ENCODE results near the gene BTBD1.

BTBD1 gene

GRCh38 chr15:83066734-83067637 lies at the start of gene BTBD1:
Gene BTBD1, minus strand, starts transcription at chr15:83067252. Its CDS starts 101 bp downstream, at chr15:83067151.
- DNase-seq, result peak; percentile 44

DNA sequence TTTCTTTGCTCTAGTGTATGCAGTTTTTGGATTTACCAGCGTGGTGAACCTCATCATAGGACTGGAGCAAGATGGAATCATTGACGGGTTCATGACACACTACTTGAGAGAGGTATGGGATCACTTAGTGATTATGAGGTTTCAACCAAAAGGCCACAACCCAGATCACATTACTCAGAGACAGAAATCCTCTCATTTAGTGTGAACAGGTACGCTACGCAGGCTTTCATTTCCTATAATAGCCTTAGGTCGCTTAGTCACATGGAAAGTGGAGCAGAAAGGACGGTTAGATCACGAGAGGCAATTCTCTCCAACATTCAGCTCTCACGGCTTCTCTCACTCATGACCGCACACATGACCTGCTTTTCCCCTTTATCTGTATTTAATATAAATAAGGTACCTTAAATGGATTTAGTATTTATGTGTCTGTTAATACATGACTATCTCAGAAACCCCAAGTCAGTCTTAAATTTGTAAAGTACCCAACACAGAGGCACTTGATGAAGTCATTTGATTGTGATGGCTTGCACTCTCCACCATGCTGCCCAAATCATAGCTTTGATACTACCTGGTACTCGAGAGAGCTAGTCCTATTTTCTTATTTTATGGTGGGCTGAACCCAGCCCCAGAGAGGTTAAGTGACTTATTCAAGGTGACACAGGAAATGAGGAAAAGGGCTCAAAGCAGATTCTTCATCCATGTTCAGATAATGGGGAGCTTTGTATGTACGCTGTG lies 48.9 kb upstream of the BTBD1 start:
- DNase-seq, result no peak

DNA sequence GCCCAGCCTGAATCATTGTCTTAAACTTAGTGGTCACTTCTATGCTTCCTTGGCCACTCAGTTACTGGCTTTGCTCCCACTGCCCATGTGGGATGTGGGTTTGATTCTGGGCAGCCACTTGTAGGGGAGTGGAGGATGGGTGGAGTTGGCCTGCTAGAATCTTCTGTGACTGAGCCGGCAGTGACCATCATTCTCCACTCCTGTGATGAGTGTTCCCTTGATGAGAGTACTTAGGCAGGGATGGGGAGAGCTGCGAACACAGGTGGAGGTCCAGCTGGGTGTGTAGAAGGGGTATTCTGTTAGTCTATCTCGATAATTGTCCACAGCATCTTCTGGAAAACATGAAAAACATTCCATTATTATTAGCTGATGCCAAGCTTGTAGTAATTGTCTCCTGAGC lies 48.4 kb upstream of the BTBD1 start:
- no peak for DNase-seq

DNA sequence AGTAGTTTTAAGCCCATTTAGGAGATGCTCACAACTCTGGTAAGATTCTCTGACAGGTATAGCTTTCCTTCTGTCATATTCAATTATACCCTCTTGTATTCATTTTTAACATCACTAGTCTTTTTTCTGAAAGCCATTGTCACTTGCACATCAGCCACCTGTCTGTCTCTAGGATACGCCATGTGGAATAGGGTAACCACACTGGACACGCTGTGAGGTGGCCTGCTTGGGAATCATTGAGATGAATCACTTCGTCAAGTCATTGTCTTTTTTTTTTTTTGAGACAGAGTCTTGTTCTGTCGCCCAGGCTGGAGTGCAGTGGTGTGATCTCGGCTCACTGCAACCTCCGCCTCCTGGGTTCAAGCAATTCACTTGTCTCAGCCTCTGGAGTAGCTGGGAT lies 47.8 kb upstream of the BTBD1 start:
- DNase-seq, result no peak

GRCh38 chr15:83113881-83114674 lies 47.0 kb upstream of the BTBD1 start:
- DNase-seq, result no peak

- DNase-seq, result no peak
Observed at GRCh38 chr15:83112956-83113299, 45.9 kb upstream of the BTBD1 start.

GRCh38 chr15:83112233-83112955 lies 45.3 kb upstream of the BTBD1 start:
- no peak for DNase-seq

DNA sequence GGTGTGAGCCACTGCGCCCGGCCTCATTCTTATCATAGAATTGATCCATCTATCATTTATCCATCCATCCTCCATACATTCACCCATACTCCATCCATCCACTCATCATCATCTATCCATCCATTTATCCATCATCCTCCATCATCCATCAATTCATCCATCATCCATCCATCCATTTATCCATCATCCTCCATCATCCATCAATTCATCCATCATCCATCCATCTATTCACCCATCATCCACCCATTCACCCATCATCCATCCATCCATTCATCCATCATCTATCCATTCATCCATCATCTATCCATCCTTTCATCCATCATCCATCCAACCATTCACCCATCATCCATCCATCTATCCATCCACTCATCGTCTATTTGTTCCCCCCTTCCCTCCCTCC lies 44.1 kb upstream of the BTBD1 start:
- no peak for DNase-seq

DNA sequence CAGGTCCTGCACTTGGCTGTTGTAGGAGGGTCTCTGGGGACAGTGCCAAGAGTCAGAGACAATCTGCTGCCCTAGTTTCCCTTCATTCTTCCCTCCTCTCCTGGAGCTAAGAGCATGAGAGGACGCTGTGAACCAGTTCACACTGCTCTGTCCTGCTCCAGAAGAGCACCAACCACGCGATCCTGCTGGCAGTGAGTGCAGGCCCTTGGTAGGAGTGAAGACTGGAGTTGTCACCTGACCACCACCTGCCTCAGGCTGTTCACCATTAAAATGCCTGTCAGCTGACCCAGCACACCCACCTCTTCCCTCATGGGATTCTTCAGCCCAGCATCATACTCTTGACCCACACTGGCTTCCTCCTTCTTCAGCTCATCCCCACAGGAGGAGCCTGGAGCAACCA lies 43.3 kb upstream of the BTBD1 start:
- no peak for DNase-seq

DNA sequence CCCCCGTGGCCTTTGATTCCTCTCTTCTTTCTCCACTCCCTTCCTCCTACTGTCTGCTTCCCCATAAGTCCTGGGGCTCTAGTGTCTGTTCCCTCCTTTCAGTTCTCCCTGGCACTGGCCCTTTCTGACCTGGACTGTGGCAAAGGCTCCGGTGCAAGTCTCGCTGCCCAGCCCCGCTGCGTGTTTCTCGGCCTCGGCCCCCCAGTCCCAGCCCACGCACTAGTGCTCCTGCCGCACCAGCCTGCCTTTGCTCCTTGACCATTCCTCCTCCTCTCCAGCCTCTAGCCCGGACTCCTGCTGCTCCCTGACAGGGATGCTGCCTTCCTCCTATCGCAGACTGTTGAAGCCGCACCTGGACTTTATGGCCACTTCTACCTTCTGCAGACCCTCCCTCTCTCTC lies 42.5 kb upstream of the BTBD1 start:
- DNase-seq, result no peak

DNA sequence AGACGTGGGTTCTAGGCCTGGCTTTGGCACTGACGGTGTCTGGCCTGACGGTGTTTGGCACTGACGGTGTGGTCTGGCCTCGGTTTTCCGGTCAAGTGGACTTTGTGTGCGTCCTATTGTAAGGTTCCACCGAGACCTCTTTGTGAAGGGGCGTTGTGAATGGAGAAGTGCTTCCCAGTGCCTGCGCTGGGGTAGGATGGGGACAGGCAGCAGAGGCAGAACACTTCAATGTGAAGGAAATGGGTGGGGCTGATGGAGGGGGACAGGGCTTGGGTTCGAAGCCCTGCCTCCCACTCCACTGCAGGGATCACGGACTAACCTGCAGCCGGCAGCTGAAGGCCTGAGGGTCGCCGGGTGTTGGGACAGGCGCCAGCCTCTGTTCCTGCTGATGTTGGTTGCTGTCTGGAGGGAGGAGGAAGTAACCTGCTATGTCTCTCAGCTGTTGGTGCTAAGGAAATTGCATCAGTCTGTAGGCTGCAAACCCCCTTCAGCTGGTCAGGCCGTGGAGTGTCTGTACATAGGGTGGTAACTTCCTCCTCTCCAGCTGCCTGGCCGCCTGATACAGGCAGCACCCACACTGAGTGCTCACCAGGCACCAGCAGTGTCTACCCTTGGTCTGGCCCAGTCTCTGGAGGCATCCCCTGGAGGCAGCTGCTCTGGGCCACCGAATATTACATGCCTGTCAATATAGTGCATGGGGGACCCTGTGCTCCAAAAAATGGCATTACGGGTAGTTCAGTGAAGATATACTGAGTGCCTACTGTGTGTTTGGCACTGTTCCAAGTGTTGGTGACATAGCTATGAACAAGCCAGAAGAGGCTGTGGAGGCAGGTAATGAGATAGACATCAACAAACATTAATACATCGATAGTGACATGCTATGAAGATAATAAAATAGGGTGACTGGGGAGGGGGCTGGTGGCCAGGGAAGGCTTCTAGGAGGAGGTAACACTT lies 41.5 kb upstream of the BTBD1 start:
- DNase-seq, result peak; percentile 58

DNA sequence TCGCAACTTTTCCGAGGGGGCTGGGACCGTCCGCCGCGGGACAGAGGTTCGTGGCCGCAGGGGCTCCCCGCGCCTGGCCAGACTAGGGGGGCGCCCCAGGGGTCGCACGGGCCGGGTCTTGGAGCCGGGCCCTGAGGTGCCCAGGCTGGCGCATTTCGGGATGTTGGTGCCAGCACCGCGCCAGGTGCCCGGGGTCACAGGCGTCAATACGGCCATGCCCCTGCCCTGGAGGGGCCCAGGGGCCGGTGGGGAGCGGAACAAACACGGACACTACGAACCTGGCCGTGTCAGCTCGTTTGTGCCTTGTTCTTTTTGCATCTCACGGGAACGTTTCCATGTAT lies 40.8 kb upstream of the BTBD1 start:
- no peak for DNase-seq

- no peak for DNase-seq
Observed at GRCh38 chr15:83106994-83107840, 40.2 kb upstream of the BTBD1 start, which contains the start of gene TM6SF1. Gene TM6SF1, plus strand, starts transcription at chr15:83107645. Its CDS starts 36 bp downstream, at chr15:83107681.

DNA sequence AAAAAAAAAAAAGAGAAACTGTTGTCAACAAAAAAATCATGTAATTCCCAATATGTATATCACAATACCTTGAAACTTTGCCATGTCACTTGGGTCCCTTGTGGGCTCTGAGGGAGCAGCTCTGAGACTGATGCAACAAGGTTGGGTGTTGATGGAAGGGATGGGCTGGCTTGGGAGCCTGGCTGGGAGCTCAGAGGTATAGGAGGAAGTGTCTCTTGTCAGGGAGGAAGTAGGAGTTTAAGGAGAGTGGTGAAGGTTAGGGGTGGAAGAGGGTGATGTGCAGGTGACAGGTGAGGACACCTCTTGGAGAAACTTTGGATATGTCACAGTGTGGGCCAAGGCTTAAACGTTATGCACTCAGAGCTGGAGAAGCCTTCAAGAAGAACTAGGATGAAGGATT lies 38.4 kb upstream of the BTBD1 start:
- DNase-seq, result no peak

- DNase-seq, result no peak
Observed at GRCh38 chr15:83104141-83104540, 37.1 kb upstream of the BTBD1 start.

DNA sequence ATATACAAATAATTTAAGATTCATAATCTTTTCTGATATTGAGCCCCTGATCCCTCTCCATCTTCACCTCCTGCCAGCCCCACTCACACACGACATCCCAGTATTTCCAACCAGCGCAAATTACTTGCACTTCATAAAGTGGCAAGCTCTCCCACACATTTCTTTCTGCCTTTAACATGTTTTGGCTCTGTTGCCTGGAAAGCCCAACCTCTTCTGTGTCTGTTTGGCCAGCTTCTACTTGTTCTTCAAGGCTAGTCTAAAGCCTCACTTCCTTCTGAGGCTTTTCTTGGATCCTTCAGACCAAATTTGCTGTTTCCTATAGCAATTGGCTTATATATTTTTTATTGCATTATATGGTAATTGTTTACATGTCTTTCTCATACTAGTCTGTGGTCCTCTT lies 35.3 kb upstream of the BTBD1 start:
- no peak for DNase-seq

DNA sequence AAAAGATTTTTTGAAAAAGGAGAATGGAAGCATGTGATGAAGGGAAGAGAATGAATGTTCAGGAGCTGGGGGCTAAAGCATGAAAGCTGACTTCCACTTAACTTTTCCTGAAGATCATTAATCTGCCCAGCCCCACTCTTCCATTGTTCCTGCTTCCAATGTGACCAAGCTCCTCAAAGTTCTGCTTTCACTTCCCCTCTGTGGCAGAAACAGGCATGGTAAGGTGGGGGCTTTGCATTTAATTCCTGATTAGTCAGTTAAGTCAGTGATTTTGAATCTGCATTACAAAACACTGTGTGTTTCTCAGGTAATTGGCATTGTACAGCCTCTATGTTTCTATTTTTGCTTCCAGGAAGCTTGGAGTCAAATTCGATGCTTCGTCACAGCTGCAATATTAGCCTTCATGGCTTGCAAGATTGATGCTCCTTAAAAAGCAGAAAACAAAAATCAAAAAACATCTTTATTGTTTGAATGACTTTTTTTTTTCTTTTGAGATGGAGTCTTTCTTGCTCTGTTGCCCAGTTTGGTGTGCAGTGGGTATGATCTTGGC lies 33.1 kb upstream of the BTBD1 start:
- no peak for DNase-seq

- DNase-seq, result no peak
Observed at GRCh38 chr15:83099290-83099689, 32.2 kb upstream of the BTBD1 start.

DNA sequence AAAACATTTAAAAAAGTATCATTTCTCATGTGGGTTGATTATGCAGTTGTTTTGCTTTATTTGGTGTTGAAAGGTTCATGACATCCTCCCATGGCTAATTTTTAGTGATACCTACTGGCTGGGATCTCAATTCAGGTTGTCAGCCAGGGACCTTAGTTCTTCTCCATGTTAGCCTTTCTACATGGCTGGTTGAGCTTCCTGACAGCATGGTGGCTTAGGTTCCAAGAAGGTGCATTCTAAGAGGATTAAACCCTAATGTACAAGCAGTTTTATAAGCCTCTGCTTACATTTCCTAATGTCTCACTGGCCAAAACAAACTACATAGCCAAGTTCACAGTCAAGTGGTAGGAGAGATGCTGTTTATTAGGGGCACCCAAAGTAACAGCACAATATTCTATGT lies 31.0 kb upstream of the BTBD1 start:
- no peak for DNase-seq

GRCh38 chr15:83094583-83094982 lies 27.5 kb upstream of the BTBD1 start:
- no peak for DNase-seq
